ENCODE results near the gene LIX1. TPM values are rescaled to one million over a fixed set of nuclear protein-coding genes. Genes with fewer than 3 reads are reported as not detected.
A peak's percentile ranks its signal among the peaks of the same experiment; 100 is the strongest.

The LIX1 gene
- total RNA-seq, 1 experiment from 2014 or later = not detected

GRCh38 chr5:97074859-97075489 lies 67.4 kb downstream of the LIX1 start:
- DNase-seq (ENCODE audit: low spot score) = no peak

- DNase-seq (ENCODE audit: low spot score) = no peak
Observed at GRCh38 chr5:97073420-97073819, 69.0 kb downstream of the LIX1 start.

GRCh38 chr5:97072696-97073095 lies 69.7 kb downstream of the LIX1 start:
- no peak for DNase-seq (ENCODE audit: low spot score)

- no peak for DNase-seq (ENCODE audit: low spot score)
Observed at GRCh38 chr5:97071993-97072392, 70.4 kb downstream of the LIX1 start.

GRCh38 chr5:97071101-97071500 lies 71.3 kb downstream of the LIX1 start:
- DNase-seq (ENCODE audit: low spot score) = peak; percentile 86

GRCh38 chr5:97070234-97070633 lies 72.2 kb downstream of the LIX1 start:
- no peak for DNase-seq (ENCODE audit: low spot score)

GRCh38 chr5:97067296-97067850 lies 75.0 kb downstream of the LIX1 start:
- no peak for DNase-seq (ENCODE audit: low spot score)

- DNase-seq (ENCODE audit: low spot score) = no peak
Observed at GRCh38 chr5:97065475-97065874, 76.9 kb downstream of the LIX1 start.

GRCh38 chr5:97063251-97063650 lies 79.2 kb downstream of the LIX1 start:
- DNase-seq (ENCODE audit: low spot score) = no peak

GRCh38 chr5:97062046-97062445 lies 80.4 kb downstream of the LIX1 start:
- no peak for DNase-seq (ENCODE audit: low spot score)

- no peak for DNase-seq (ENCODE audit: low spot score)
Observed at GRCh38 chr5:97056263-97056662, 86.1 kb downstream of the LIX1 start.

GRCh38 chr5:97049175-97049574 lies 93.2 kb downstream of the LIX1 start:
- no peak for DNase-seq (ENCODE audit: low spot score)

GRCh38 chr5:97047076-97047475 lies 95.3 kb downstream of the LIX1 start:
- no peak for DNase-seq (ENCODE audit: low spot score)

- peak; percentile 5 for DNase-seq (ENCODE audit: low spot score)
Observed at GRCh38 chr5:97046270-97046982, 96.0 kb downstream of the LIX1 start.

- peak; percentile 18 for DNase-seq (ENCODE audit: low spot score)
Observed at GRCh38 chr5:97044052-97044451, 98.4 kb downstream of the LIX1 start.

- no peak for DNase-seq (ENCODE audit: low spot score)
Observed at GRCh38 chr5:97043511-97043910, 98.9 kb downstream of the LIX1 start.

GRCh38 chr5:97042996-97043395 lies 99.4 kb downstream of the LIX1 start:
- no peak for DNase-seq (ENCODE audit: low spot score)

Other genes with a start within 250 kb of the LIX1 start
- gene LNPEP, start 206.5 kb downstream of the LIX1 start, total RNA-seq (2014; rRNA removed; shearing (Covaris generic)) = 25.8 and 30.2 TPM in 2 replicates
- 24.8 and 27.2 TPM in 2 replicates for gene RIOK2, start 40.6 kb upstream of the LIX1 start, total RNA-seq (2014; rRNA removed; shearing (Covaris generic))